Measurements from ENCODE around the gene CREB3L2. TPM values are rescaled to one million over a fixed set of nuclear protein-coding genes. Genes with fewer than 3 reads are reported as not detected.
A peak's percentile ranks its signal among the peaks of the same experiment; 100 is the strongest.

The CREB3L2 gene
- total and polyA plus RNA-seq, 2 of the 4 experiments (the other 2 are of a cell fraction): 42.3 to 57.9 TPM

DNA sequence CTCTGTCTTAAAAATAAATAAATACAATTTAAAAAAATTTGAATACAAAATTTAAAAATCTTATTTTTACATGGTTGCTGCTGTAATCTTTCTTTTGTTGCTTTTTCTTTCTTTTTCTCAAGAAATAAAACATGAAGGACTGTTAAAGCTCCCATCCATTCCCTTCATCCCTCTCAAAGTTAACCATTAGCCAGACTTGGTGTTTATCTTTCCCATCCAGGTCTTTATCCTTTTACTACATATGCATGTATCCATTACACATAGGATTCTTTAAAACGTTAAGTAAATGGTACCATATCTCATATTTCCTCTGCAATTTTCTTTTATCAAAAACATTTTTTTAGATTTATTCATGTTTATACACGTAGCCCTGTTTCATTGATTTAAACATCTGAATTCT lies 70.1 kb downstream of the CREB3L2 start:
- Histone ChIP-seq H4K8ac (ENCODE audit: low read depth in 2 of 2, low read length in 2 of 2) (peak overlapping the region in 1 of 2 experiments; percentile 39; a peak in 1 of 4 replicates), H3K9me1 (ENCODE audit: insufficient read depth, low read length) (peaks cover 47% of the 10 kb centered on the region), H4K20me1 (ENCODE audit: insufficient read depth, low read length) (peaks cover 44% of the 10 kb centered on the region), H3K18ac (ENCODE audit: low read depth, low read length) (no peak overlapping the region), H3K9me3 (ENCODE audit: control insufficient read depth, insufficient read depth, low read length) (no peaks in the 10 kb centered on the region), H3K9ac (ENCODE audit: low read depth, low read length) (no peak overlapping the region), H3K4ac (ENCODE audit: low read depth, low read length) (no peak overlapping the region), H4K5ac (ENCODE audit: low read depth, low read length) (no peak overlapping the region), H3K79me1 (ENCODE audit: low read depth in 1 of 2, low read length in 2 of 2) (peaks cover 42 to 85% of the 10 kb centered on the region in 2 experiments), H3K27me3 (ENCODE audit: control insufficient read depth, insufficient read depth, low read length) (no peaks in the 10 kb centered on the region), H2AK5ac (ENCODE audit: low read depth, low read length) (no peak overlapping the region), H3K56ac (ENCODE audit: extremely low read depth, insufficient read depth, low read length) (no peak overlapping the region), H2BK20ac (ENCODE audit: low read depth, low read length) (no peak overlapping the region), H2BK120ac (ENCODE audit: low read depth, low read length) (no peak overlapping the region), H2AFZ (replicated peaks; ENCODE audit: low read length, poor library complexity) (no peak overlapping the region), H3K4me2 (ENCODE audit: low read depth, low read length) (no peak overlapping the region), H2AK9ac (replicated peaks; ENCODE audit: low read depth, low read length, poor library complexity) (no peak overlapping the region), H3K27ac (ENCODE audit: insufficient read depth, low read length) (no peak overlapping the region), H3K4me3 (ENCODE audit: insufficient read depth, low read depth, low read length) (no peak overlapping the region), H4K91ac (ENCODE audit: insufficient read depth, low read depth, low read length) (no peak overlapping the region), H2BK15ac (ENCODE audit: low read depth, low read length) (no peak overlapping the region), H3K14ac (replicated peaks; ENCODE audit: low read depth, low read length) (no peak overlapping the region), H3K23ac (ENCODE audit: low read depth, low read length) (no peak overlapping the region), H2BK5ac (ENCODE audit: low read depth, low read length, poor library complexity, severe bottlenecking) (peak overlapping the region; percentile 76), H3K36me3 (ENCODE audit: control insufficient read depth, insufficient read depth, low read length) (peaks cover 8% of the 10 kb centered on the region), H3K4me1 (ENCODE audit: control insufficient read depth, insufficient read depth, low read length) (peaks cover 33% of the 10 kb centered on the region)
- intact Hi-C loops (cut with micrococcal nuclease): no loop called here
- in situ Hi-C loops (cut with MboI; ENCODE audit: low sequenced_read_pairs): no loop called here
- no CpG with 5 or more reads among the region's 2 CpGs for WGBS, 2 experiments (ENCODE audit: extremely low coverage in 2 of 2, insufficient read length in 1 of 2)
- ATAC-seq (ENCODE audit: low read depth) (no peak), DNase-seq (no peak)
- no TSS peak for BruUV-seq (replicated peaks)
- POLR2A ChIA-PET (ENCODE audit: unreplicated experiment): no interaction called here
- CTCF ChIA-PET: no interaction called here
- TF ChIP-seq CHD1 (IDR thresholded peaks at IDR 0.05; ENCODE audit: low read depth, low read length): no peak
- dilution Hi-C loops (cut with HindIII; ENCODE audit: low sequenced_read_pairs, unreplicated experiment): no loop called here
